Epithelial cell of umbilical artery (primary cell): ENCODE data around the gene TPMT. TPM values are rescaled to one million over a fixed set of nuclear protein-coding genes. Genes with fewer than 3 reads are reported as not detected.

Source experiments
- total RNA-seq: library from RNA; depleted of rRNA; stranded (reverse); fragments of >200 nt; gene quantifications from 2 replicates; pipeline ENCODE4 v1.2.3, GENCODE V29; 2014

TPMT gene
- total RNA-seq: 11.0 and 13.2 TPM in 2 replicates

GRCh38 chr6:18154507-18155149 is at the start of gene TPMT:
Gene TPMT (minus strand): TSS chr6:18155077. CDS start chr6:18149127, 5,950 bp downstream.

GRCh38 chr6:18155150-18155863 is 430 bp upstream of the TPMT start, which contains the start of gene KDM1B:
Gene KDM1B (plus strand): TSS chr6:18155422. CDS start chr6:18159896, 4,474 bp downstream.

GRCh38 chr6:18122128-18123093 is 32.5 kb downstream of the TPMT start, which contains the start of gene NHLRC1:
Gene NHLRC1 (minus strand): TSS chr6:18122677. CDS start chr6:18122606, 71 bp downstream.

Other genes starting within 250 kb of the TPMT start
- gene KIF13A, start 167.4 kb downstream of the TPMT start, total RNA-seq: 26.0 and 34.5 TPM in 2 replicates
- 2.6 and 3.3 TPM in 2 replicates for gene NHLRC1, start 32.4 kb downstream of the TPMT start, total RNA-seq
- 7.1 and 10.9 TPM in 2 replicates for gene KDM1B, start 345 bp upstream of the TPMT start, total RNA-seq
- gene DEK, start 109.5 kb upstream of the TPMT start, total RNA-seq: 116 and 140 TPM in 2 replicates
- 103 and 269 TPM in 2 replicates for gene RNF144B, start 232.3 kb upstream of the TPMT start, total RNA-seq